K562 (cell line): ENCODE results near the gene CRABP2. TPM values are rescaled to one million over a fixed set of nuclear protein-coding genes. Genes with fewer than 3 reads are reported as not detected.
A peak's percentile ranks its signal among the peaks of the same experiment; 100 is the strongest.

ENCODE experiments used
- BRD4 ChIP-seq: fragments of 200-600 bp; sonication (generic); IDR thresholded peaks from 2 replicates; pipeline ENCODE4 v1.6.1; 2017; ENCODE audit warnings: inconsistent platforms
- CBFA2T2 ChIP-seq: fragments of 450-650 bp; conservative IDR thresholded peaks from 2 replicates; pipeline ENCODE4 v1.6.1; 2017; ENCODE audit warnings: mild to moderate bottlenecking
- CHD7 ChIP-seq: fragments of 200-600 bp; sonication (generic); IDR thresholded peaks from one replicate; pipeline ENCODE4 v1.6.1; 2012; ENCODE audit warnings: mild to moderate bottlenecking, low read depth, low read length, inconsistent platforms
- GATAD2A ChIP-seq: fragments of 450-650 bp; IDR thresholded peaks from 2 replicates; pipeline ENCODE4 v1.6.1; 2017
- HOMEZ ChIP-seq: fragments of 250-450 bp; sonication (Bioruptor Pico); IDR thresholded peaks from 2 replicates; pipeline ENCODE4 v1.4.0; 2020; ENCODE audit warnings: mild to moderate bottlenecking, moderate library complexity
- MCM5 ChIP-seq: fragments of 450-650 bp; IDR thresholded peaks from 2 replicates; pipeline ENCODE4 v1.6.1; 2016; ENCODE audit warnings: low read depth
- TAF7 ChIP-seq: fragments of 450-650 bp; IDR thresholded peaks from 2 replicates; pipeline ENCODE4 v1.6.1; 2016; ENCODE audit warnings: missing genetic modification characterization, missing compliant biosample characterization
- TCF3 ChIP-seq: sonication (generic); formaldehyde crosslinking; IDR thresholded peaks from 2 replicates; pipeline ENCODE4 v1.4.0; 2020; ENCODE audit warnings: mild to moderate bottlenecking, missing genetic modification reagents
- ZBTB33 ChIP-seq: sonication (generic); formaldehyde crosslinking; IDR thresholded peaks from 2 replicates; pipeline ENCODE4 v1.8.1; 2023; ENCODE audit warnings: mild to moderate bottlenecking, missing genetic modification reagents
- polyA plus RNA-seq, 8 experiments: library from polyadenylated mRNA; depleted of rRNA in 4 of 8; stranded (reverse) in 5 of 8; unstranded in 3 of 8; fragments of >200 nt; fragmentation: Nextera tagmentation in 2 of 8; fragmentation: Illumina TruSeq in 1 of 8; extraction: Ambion mirVana in 2 of 8; extraction: Trizol in 1 of 8; gene quantifications; 2 replicates each; pipeline versions ENCODE4 v1.2.1 to v1.2.3, GENCODE V29; 2011 to 2014; ENCODE audit warnings: inconsistent platforms in 1 of 8, missing spikeins in 1 of 8
- total RNA-seq, 7 experiments: library from RNA; depleted of rRNA in 6 of 7; stranded (reverse); fragments of >200 nt in 6 of 7; fragmentation: Illumina TruSeq in 2 of 7; extraction: Trizol in 2 of 7; gene quantifications; 2 replicates each; pipeline versions ENCODE4 v1.2.1 to v1.2.3, GENCODE V29; 2011 to 2021; ENCODE audit warnings: low replicate concordance in 1 of 7

The CRABP2 gene
- total and polyA plus RNA-seq, 9 of the 15 experiments (the other 6 are each of a cell fraction or from before 2014, with no cell fraction given) = 0.30 to 2.5 (median 0.82) TPM

GRCh38 chr1:156659988-156660751 is 45.2 kb downstream of the CRABP2 start (continued):
- TF ChIP-seq HOMEZ (CRISPR knock-in tag) = no peak
- TF ChIP-seq ZBTB33 (CRISPR knock-in tag) = peak; percentile 85
- peak; percentile 32 for TF ChIP-seq TCF3 (CRISPR knock-in tag)
- TF ChIP-seq CHD7 = no peak
- no peak for TF ChIP-seq MCM5
- TF ChIP-seq TAF7 (tag) = no peak
- TF ChIP-seq GATAD2A = no peak
- no peak for TF ChIP-seq CBFA2T2
- TF ChIP-seq BRD4 = no peak
